Measurements from ENCODE around the gene VPS13A.

- TF ChIP-seq CTCF (IDR thresholded peaks at IDR 0.05) (no peak), POLR2A (IDR thresholded peaks at IDR 0.05; ENCODE audit: low read depth) (no peak), POLR2AphosphoS5 (IDR thresholded peaks at IDR 0.05) (no peak)
Observed at GRCh38 chr9:77170991-77171699, 6.2 kb upstream of the VPS13A start.

All from esophagus muscularis mucosa (tissue), 3 donors.